OCI-LY3 (cell line): ENCODE results near the gene STARD9.

ENCODE experiments used
- EZH2phosphoT487 ChIP-seq: fragments of 200-600 bp; shearing (Covaris generic); IDR thresholded peaks from 2 replicates; pipeline ENCODE4 v1.6.1; 2018; ENCODE audit warnings: antibody characterized with exemption, mixed run types, low read depth
- TF ChIP-seq, protein P1 (sequence below): fragments of 200-600, 300-600 bp; sonication (generic); IDR thresholded peaks from 2 replicates; pipeline ENCODE4 v1.5.1; 2014; ENCODE audit warnings: antibody characterized with exemption, low read length, low read depth

DNA sequence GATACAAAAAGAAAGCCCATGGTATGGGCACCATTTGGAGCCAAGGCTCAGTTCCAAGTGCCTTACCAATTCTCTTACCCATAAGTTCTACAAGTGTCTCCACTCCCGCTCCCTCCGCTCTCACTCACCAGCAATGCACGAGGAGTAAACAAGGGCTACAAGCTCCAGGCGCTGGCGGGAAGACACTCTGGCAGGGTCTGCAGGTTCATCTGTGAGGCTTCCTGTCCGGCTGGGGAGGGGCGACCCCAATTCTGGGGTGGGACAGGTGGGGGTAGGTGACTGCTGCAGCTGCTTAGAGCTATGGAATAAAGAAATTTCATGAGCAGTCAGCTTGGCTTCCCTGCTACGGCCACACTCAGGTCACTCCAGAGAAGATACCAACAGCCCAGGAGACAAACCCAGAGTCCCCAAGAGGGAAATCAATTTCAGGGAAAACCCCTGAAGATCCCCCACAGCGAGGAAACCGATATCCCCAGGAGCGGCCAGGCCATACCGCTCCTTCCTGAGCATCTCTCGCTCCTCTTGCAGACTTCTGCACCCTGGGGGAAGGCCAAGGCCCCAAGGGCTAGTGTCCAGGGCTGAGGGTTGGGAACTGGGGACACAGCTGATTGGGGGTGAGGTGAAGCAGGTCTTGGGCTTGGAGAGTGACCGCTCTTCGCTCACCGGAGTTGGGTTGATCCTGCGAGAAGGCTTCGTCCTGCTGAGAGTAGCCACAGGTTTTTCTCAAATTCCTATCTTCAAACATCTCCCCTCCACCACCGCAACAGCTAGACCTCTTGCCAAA is 160.2 kb downstream of the STARD9 start:
- TF ChIP-seq, protein P1, sequence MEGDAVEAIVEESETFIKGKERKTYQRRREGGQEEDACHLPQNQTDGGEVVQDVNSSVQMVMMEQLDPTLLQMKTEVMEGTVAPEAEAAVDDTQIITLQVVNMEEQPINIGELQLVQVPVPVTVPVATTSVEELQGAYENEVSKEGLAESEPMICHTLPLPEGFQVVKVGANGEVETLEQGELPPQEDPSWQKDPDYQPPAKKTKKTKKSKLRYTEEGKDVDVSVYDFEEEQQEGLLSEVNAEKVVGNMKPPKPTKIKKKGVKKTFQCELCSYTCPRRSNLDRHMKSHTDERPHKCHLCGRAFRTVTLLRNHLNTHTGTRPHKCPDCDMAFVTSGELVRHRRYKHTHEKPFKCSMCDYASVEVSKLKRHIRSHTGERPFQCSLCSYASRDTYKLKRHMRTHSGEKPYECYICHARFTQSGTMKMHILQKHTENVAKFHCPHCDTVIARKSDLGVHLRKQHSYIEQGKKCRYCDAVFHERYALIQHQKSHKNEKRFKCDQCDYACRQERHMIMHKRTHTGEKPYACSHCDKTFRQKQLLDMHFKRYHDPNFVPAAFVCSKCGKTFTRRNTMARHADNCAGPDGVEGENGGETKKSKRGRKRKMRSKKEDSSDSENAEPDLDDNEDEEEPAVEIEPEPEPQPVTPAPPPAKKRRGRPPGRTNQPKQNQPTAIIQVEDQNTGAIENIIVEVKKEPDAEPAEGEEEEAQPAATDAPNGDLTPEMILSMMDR, result no peak
- TF ChIP-seq EZH2phosphoT487, result no peak
